ENCODE data around the gene KCNC2.

Gene KCNC2

GRCh38 chr12:75065482-75065881, 144.2 kb downstream of the KCNC2 start:
- no peak for DNase-seq (ENCODE audit: low read depth in 1 of 2, low spot score in 1 of 2)

- no peak for DNase-seq (ENCODE audit: low read depth in 1 of 2, low spot score in 1 of 2)
Measured at GRCh38 chr12:75062691-75063090, 146.9 kb downstream of the KCNC2 start.

- DNase-seq (ENCODE audit: low read depth in 1 of 2, low spot score in 1 of 2): no peak
Measured at GRCh38 chr12:75058228-75058627, 151.4 kb downstream of the KCNC2 start.

GRCh38 chr12:75048767-75049166, 160.9 kb downstream of the KCNC2 start:
- DNase-seq (ENCODE audit: low read depth in 1 of 2, low spot score in 1 of 2): no peak

GRCh38 chr12:75047885-75048525, 161.6 kb downstream of the KCNC2 start:
- no peak for DNase-seq (ENCODE audit: low read depth in 1 of 2, low spot score in 1 of 2)

GRCh38 chr12:75042125-75042524, 167.5 kb downstream of the KCNC2 start:
- no peak for DNase-seq (ENCODE audit: low read depth in 1 of 2, low spot score in 1 of 2)

- DNase-seq (ENCODE audit: low read depth in 1 of 2, low spot score in 1 of 2): no peak
Measured at GRCh38 chr12:75041472-75041871, 168.2 kb downstream of the KCNC2 start.

GRCh38 chr12:75020068-75020557, 189.5 kb downstream of the KCNC2 start:
- no peak for DNase-seq (ENCODE audit: low read depth in 1 of 2, low spot score in 1 of 2)

- no peak for DNase-seq (ENCODE audit: low read depth in 1 of 2, low spot score in 1 of 2)
Measured at GRCh38 chr12:75011120-75011519, 198.5 kb downstream of the KCNC2 start.

- DNase-seq (ENCODE audit: low read depth in 1 of 2, low spot score in 1 of 2): no peak
Measured at GRCh38 chr12:75007133-75007532, 202.5 kb downstream of the KCNC2 start.

GRCh38 chr12:75000120-75000519, 209.5 kb downstream of the KCNC2 start:
- no peak for DNase-seq (ENCODE audit: low read depth in 1 of 2, low spot score in 1 of 2)

GRCh38 chr12:74999474-74999873, 210.2 kb downstream of the KCNC2 start:
- DNase-seq (ENCODE audit: low read depth in 1 of 2, low spot score in 1 of 2): no peak
